NCI-H2107 (cell line): ENCODE measurements around the gene ARIH1.
"Not testable (repeated sequence)": the region's sequence is repeated elsewhere in the genome, so short reads cannot be mapped to it uniquely, and the experiment has no call there.

Experiments used
- DNase-seq: peaks from one replicate; lab custom pipeline; 2025; lab: John Stamatoyannopoulos, UW

Gene ARIH1

GRCh38 chr15:72473614-72474465 lies at the start of gene ARIH1:
Gene ARIH1 (plus strand): TSS chr15:72474330. CDS start chr15:72474640, 310 bp downstream.
- peak; percentile 70 for DNase-seq

GRCh38 chr15:72426753-72427152 lies 47.4 kb upstream of the ARIH1 start:
- DNase-seq = no peak

- DNase-seq = no peak
Measured at GRCh38 chr15:72437650-72438316, 36.3 kb upstream of the ARIH1 start.

- not testable (repeated sequence) for DNase-seq
Measured at GRCh38 chr15:72442848-72443247, 31.3 kb upstream of the ARIH1 start.

GRCh38 chr15:72445426-72445825 lies 28.7 kb upstream of the ARIH1 start:
- DNase-seq = no peak

GRCh38 chr15:72450805-72451204 lies 23.3 kb upstream of the ARIH1 start:
- no peak for DNase-seq

- DNase-seq = no peak
Measured at GRCh38 chr15:72451224-72451623, 22.9 kb upstream of the ARIH1 start.

GRCh38 chr15:72456684-72457083 lies 17.4 kb upstream of the ARIH1 start:
- DNase-seq = no peak

- no peak for DNase-seq
Measured at GRCh38 chr15:72460402-72460801, 13.7 kb upstream of the ARIH1 start.

GRCh38 chr15:72463702-72464101 lies 10.4 kb upstream of the ARIH1 start:
- DNase-seq = no peak

GRCh38 chr15:72464251-72464650 lies 9.9 kb upstream of the ARIH1 start:
- DNase-seq = no peak

GRCh38 chr15:72468103-72468502 lies 6.0 kb upstream of the ARIH1 start:
- no peak for DNase-seq

GRCh38 chr15:72472992-72473610 lies 1.0 kb upstream of the ARIH1 start:
- DNase-seq = no peak

- no peak for DNase-seq
Measured at GRCh38 chr15:72474466-72474911, 359 bp downstream of the ARIH1 start.

GRCh38 chr15:72474912-72475628 lies 940 bp downstream of the ARIH1 start:
- peak; percentile 13 for DNase-seq

GRCh38 chr15:72475674-72476073 lies 1.5 kb downstream of the ARIH1 start:
- no peak for DNase-seq

- DNase-seq = not testable (repeated sequence)
Measured at GRCh38 chr15:72476330-72476729, 2.2 kb downstream of the ARIH1 start.

GRCh38 chr15:72481015-72481659 lies 7.0 kb downstream of the ARIH1 start:
- DNase-seq = no peak

GRCh38 chr15:72482275-72482674 lies 8.1 kb downstream of the ARIH1 start:
- no peak for DNase-seq

- no peak for DNase-seq
Measured at GRCh38 chr15:72483279-72483678, 9.1 kb downstream of the ARIH1 start.

- no peak for DNase-seq
Measured at GRCh38 chr15:72486144-72486543, 12.0 kb downstream of the ARIH1 start.
